Measurements from ENCODE around the gene DGCR8. TPM values are rescaled to one million over a fixed set of nuclear protein-coding genes. Genes with fewer than 3 reads are reported as not detected.

Gene DGCR8
- total RNA-seq, 1 donor from 2014 or later: 35.5 TPM

GRCh38 chr22:20138868-20139267, 58.8 kb downstream of the DGCR8 start:
- TF ChIP-seq, protein P1, sequence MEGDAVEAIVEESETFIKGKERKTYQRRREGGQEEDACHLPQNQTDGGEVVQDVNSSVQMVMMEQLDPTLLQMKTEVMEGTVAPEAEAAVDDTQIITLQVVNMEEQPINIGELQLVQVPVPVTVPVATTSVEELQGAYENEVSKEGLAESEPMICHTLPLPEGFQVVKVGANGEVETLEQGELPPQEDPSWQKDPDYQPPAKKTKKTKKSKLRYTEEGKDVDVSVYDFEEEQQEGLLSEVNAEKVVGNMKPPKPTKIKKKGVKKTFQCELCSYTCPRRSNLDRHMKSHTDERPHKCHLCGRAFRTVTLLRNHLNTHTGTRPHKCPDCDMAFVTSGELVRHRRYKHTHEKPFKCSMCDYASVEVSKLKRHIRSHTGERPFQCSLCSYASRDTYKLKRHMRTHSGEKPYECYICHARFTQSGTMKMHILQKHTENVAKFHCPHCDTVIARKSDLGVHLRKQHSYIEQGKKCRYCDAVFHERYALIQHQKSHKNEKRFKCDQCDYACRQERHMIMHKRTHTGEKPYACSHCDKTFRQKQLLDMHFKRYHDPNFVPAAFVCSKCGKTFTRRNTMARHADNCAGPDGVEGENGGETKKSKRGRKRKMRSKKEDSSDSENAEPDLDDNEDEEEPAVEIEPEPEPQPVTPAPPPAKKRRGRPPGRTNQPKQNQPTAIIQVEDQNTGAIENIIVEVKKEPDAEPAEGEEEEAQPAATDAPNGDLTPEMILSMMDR (IDR thresholded peaks at IDR 0.05): no peak
- intact Hi-C loops (cut with DNase I): no loop called here
- Histone ChIP-seq H3K36me3 (no peaks in the 10 kb centered on the region), H3K27me3 (no peaks in the 10 kb centered on the region), H3K4me3 (no peak overlapping the region), H3K9me3 (no peaks in the 10 kb centered on the region), H3K4me1 (peaks cover 37% of the 10 kb centered on the region), H3K27ac (no peak overlapping the region)
- no peak for ATAC-seq
- no peak for DNase-seq

- no peak overlapping the region for H3K4me3 ChIP-seq
- DNase-seq (no peak), ATAC-seq (no peak)
- no peaks in the 10 kb centered on the region for H3K9me3 ChIP-seq
- peaks cover 33% of the 10 kb centered on the region for H3K4me1 ChIP-seq
- TF ChIP-seq, protein P1 (IDR thresholded peaks at IDR 0.05): no peak
- H3K27me3 ChIP-seq: no peaks in the 10 kb centered on the region
- H3K36me3 ChIP-seq: no peaks in the 10 kb centered on the region
- H3K27ac ChIP-seq: no peak overlapping the region
- intact Hi-C loops (cut with DNase I): no loop called here
Observed at GRCh38 chr22:20139391-20140106, 59.5 kb downstream of the DGCR8 start.

GRCh38 chr22:20140107-20140445, 60.0 kb downstream of the DGCR8 start:
- H3K27me3 ChIP-seq: no peaks in the 10 kb centered on the region
- TF ChIP-seq, protein P1 (IDR thresholded peaks at IDR 0.05): no peak
- no peak for ATAC-seq
- H3K27ac ChIP-seq: no peak overlapping the region
- no peaks in the 10 kb centered on the region for H3K9me3 ChIP-seq
- no peak for DNase-seq
- H3K4me3 ChIP-seq: no peak overlapping the region
- H3K36me3 ChIP-seq: no peaks in the 10 kb centered on the region
- intact Hi-C loops (cut with DNase I): no loop called here
- H3K4me1 ChIP-seq: peaks cover 30% of the 10 kb centered on the region

- no peaks in the 10 kb centered on the region for H3K27me3 ChIP-seq
- no peaks in the 10 kb centered on the region for H3K36me3 ChIP-seq
- H3K9me3 ChIP-seq: no peaks in the 10 kb centered on the region
- H3K27ac ChIP-seq: no peak overlapping the region
- TF ChIP-seq, protein P1 (IDR thresholded peaks at IDR 0.05): no peak
- peaks cover 25% of the 10 kb centered on the region for H3K4me1 ChIP-seq
- intact Hi-C loops (cut with DNase I): no loop called here
- no peak overlapping the region for H3K4me3 ChIP-seq
- DNase-seq: no peak
- no peak for ATAC-seq
Observed at GRCh38 chr22:20140521-20140964, 60.5 kb downstream of the DGCR8 start.

DNA sequence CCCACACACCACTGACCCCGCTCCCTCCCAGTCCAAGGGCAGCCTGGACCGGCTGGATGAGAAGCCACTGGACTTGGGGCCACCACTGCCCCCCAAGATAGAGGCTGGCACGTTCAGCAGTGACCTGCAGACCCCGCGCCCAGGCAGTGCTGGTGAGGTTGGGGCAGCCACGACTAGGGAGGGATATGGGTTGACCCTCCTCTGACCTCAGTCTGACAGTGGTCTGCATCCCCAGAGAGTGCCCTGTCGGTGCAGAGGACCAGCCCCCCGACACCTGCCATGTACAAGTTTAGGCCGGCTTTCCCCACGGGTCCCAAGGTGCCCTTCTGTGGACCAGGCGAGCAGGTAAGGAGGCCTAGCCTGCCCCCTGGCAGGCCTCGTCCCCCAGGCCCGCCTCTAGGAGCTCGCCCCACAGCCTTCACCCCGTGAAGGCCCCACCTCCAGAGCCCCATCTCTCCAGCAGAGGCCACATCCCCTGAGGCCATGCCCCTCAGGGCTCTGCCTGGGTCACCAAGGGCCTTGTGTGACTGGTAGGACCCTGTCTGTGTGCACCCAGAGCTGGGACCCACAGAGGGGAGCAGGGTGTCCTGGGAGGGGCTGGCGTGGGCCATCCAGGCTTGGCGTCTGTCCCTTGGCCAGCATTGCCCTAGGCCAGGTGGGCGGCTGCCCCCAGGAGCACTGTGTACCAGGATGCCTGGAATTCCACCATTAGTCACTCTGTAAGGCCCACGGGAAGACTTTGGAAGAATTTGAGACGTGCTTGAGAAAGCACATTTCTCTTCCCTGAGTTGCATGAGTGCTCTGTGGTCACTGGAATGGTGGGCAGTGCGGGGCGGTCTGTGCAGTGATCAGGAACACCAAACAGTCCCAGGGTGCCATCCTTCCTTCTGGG, 61.4 kb downstream of the DGCR8 start:
- no peaks in the 10 kb centered on the region for H3K27me3 ChIP-seq
- H3K9me3 ChIP-seq: no peaks in the 10 kb centered on the region
- no peak overlapping the region for H3K27ac ChIP-seq
- intact Hi-C loops (cut with DNase I): no loop called here
- TF ChIP-seq, protein P1 (IDR thresholded peaks at IDR 0.05): no peak
- H3K4me1 ChIP-seq: peaks cover 18% of the 10 kb centered on the region
- no peak overlapping the region for H3K4me3 ChIP-seq
- ATAC-seq (no peak), DNase-seq (no peak)
- no peaks in the 10 kb centered on the region for H3K36me3 ChIP-seq
